ENCODE measurements around the gene THYN1.

THYN1 gene

GRCh38 chr11:134266440-134266839 lies 13.3 kb upstream of the THYN1 start:
- TF ChIP-seq CTCF (IDR thresholded peaks at IDR 0.05; ENCODE audit: low read depth, low read length, missing control alignments), result no peak
- DNase-seq (ENCODE audit: low read depth), result no peak
- H3K4me3 ChIP-seq (ENCODE audit: low read depth, low read length), result no peak overlapping the region

- DNase-seq (ENCODE audit: low read depth), result no peak
- no peak overlapping the region for H3K4me3 ChIP-seq (ENCODE audit: low read depth, low read length)
- TF ChIP-seq CTCF (IDR thresholded peaks at IDR 0.05; ENCODE audit: low read depth, low read length, missing control alignments), result no peak
Measured at GRCh38 chr11:134264966-134265764, 12.0 kb upstream of the THYN1 start.

- DNase-seq (ENCODE audit: low read depth), result no peak
- no peak overlapping the region for H3K4me3 ChIP-seq (ENCODE audit: low read depth, low read length)
- peak; percentile 55 for TF ChIP-seq CTCF (IDR thresholded peaks at IDR 0.05; ENCODE audit: low read depth, low read length, missing control alignments)
Measured at GRCh38 chr11:134261626-134262488, 8.7 kb upstream of the THYN1 start.

- no peak for TF ChIP-seq CTCF (IDR thresholded peaks at IDR 0.05; ENCODE audit: low read depth, low read length, missing control alignments)
- H3K4me3 ChIP-seq (ENCODE audit: low read depth, low read length), result no peak overlapping the region
- no peak for DNase-seq (ENCODE audit: low read depth)
Measured at GRCh38 chr11:134260983-134261382, 7.8 kb upstream of the THYN1 start.

- H3K4me3 ChIP-seq (ENCODE audit: low read depth, low read length), result no peak overlapping the region
- no peak for TF ChIP-seq CTCF (IDR thresholded peaks at IDR 0.05; ENCODE audit: low read depth, low read length, missing control alignments)
- no peak for DNase-seq (ENCODE audit: low read depth)
Measured at GRCh38 chr11:134260503-134260902, 7.4 kb upstream of the THYN1 start.

- DNase-seq (ENCODE audit: low read depth), result no peak
- no peak for TF ChIP-seq CTCF (IDR thresholded peaks at IDR 0.05; ENCODE audit: low read depth, low read length, missing control alignments)
Measured at GRCh38 chr11:134258577-134258976, 5.4 kb upstream of the THYN1 start.

More at GRCh38 chr11:134258577-134258976, 5.4 kb upstream of the THYN1 start:
- H3K4me3 ChIP-seq (ENCODE audit: low read depth, low read length), result no peak overlapping the region

Data from GM12864 (cell line).